Activated T-helper 17 cell treated with anti-CD3 and anti-CD28 coated beads, Interleukin-2, amount 50 U/mL, for 72 hours (primary cell): ENCODE measurements around the gene CSTF1. TPM values are rescaled to one million over a fixed set of nuclear protein-coding genes. Genes with fewer than 3 reads are reported as not detected.
A peak's percentile ranks its signal among the peaks of the same experiment; 100 is the strongest.
"Not testable (repeated sequence)": the region's sequence is repeated elsewhere in the genome, so short reads cannot be mapped to it uniquely, and the experiment has no call there.

ENCODE experiments used
- ATAC-seq: fragments of 150-1000 bp; cut with Tn5 transposase; replicated peaks from 2 replicates; pipeline ENCODE4 v1.10.0; 2021; ENCODE audit warnings: mild to moderate bottlenecking, moderate library complexity
- H3K27ac Mint-ChIP-seq: one replicate; pipeline ENCODE4 v1.8.0; 2022; ENCODE audit warnings: mixed read lengths
- H3K27me3 Mint-ChIP-seq: one replicate; pipeline ENCODE4 v1.8.0; 2022; ENCODE audit warnings: mixed read lengths
- H3K36me3 Mint-ChIP-seq: one replicate; pipeline ENCODE4 v1.8.0; 2022; ENCODE audit warnings: low read depth, mild to moderate bottlenecking, mixed read lengths
- H3K4me1 Mint-ChIP-seq: one replicate; pipeline ENCODE4 v1.8.0; 2022; ENCODE audit warnings: mixed read lengths
- H3K4me3 Mint-ChIP-seq: one replicate; pipeline ENCODE4 v1.8.0; 2022; ENCODE audit warnings: mild to moderate bottlenecking, mixed read lengths
- H3K9me3 Mint-ChIP-seq: one replicate; pipeline ENCODE4 v1.8.0; 2022; ENCODE audit warnings: mixed read lengths
- total RNA-seq, 2 donors: library from RNA; stranded (reverse); gene quantifications; one replicate each; pipeline ENCODE4 v1.2.3, GENCODE V29; 2022

CSTF1 gene
- total RNA-seq, 2 donors from 2014 or later = 71.2 to 76.5 TPM

GRCh38 chr20:56383334-56383733, 9.1 kb upstream of the CSTF1 start:
- Mint-ChIP-seq H3K4me3 (no peak overlapping the region), H3K27me3 (no peaks in the 10 kb centered on the region), H3K4me1 (no peaks in the 10 kb centered on the region), H3K36me3 (peaks cover 83% of the 10 kb centered on the region), H3K9me3 (no peaks in the 10 kb centered on the region), H3K27ac (peak overlapping the region; percentile 38)
- no peak for ATAC-seq

- Mint-ChIP-seq H3K36me3 (peaks cover 66% of the 10 kb centered on the region), H3K27me3 (no peaks in the 10 kb centered on the region), H3K4me1 (peaks cover 14% of the 10 kb centered on the region), H3K4me3 (no peak overlapping the region), H3K27ac (no peak overlapping the region), H3K9me3 (no peaks in the 10 kb centered on the region)
- no peak for ATAC-seq
Measured at GRCh38 chr20:56385130-56385529, 7.3 kb upstream of the CSTF1 start.

GRCh38 chr20:56386219-56386618, 6.2 kb upstream of the CSTF1 start:
- peaks cover 55% of the 10 kb centered on the region for H3K36me3 Mint-ChIP-seq
- H3K4me1 Mint-ChIP-seq = peaks cover 18% of the 10 kb centered on the region

GRCh38 chr20:56388882-56389281, 3.6 kb upstream of the CSTF1 start:
- Mint-ChIP-seq H3K36me3 (peaks cover 28% of the 10 kb centered on the region), H3K27me3 (no peaks in the 10 kb centered on the region), H3K27ac (peak overlapping the region; percentile 46), H3K9me3 (no peaks in the 10 kb centered on the region), H3K4me1 (peaks cover 26% of the 10 kb centered on the region), H3K4me3 (no peak overlapping the region)
- ATAC-seq = no peak

More at GRCh38 chr20:56386219-56386618, 6.2 kb upstream of the CSTF1 start:
- Mint-ChIP-seq H3K27ac (no peak overlapping the region), H3K4me3 (no peak overlapping the region), H3K27me3 (no peaks in the 10 kb centered on the region), H3K9me3 (no peaks in the 10 kb centered on the region)
- no peak for ATAC-seq

GRCh38 chr20:56389807-56390206, 2.6 kb upstream of the CSTF1 start:
- Mint-ChIP-seq H3K4me1 (peaks cover 26% of the 10 kb centered on the region), H3K9me3 (no peaks in the 10 kb centered on the region), H3K36me3 (peaks cover 27% of the 10 kb centered on the region), H3K27me3 (no peaks in the 10 kb centered on the region), H3K27ac (peak overlapping the region; percentile 46), H3K4me3 (no peak overlapping the region)
- no peak for ATAC-seq

- H3K9me3 Mint-ChIP-seq, H3K27me3 Mint-ChIP-seq, H3K27ac Mint-ChIP-seq, H3K4me3 Mint-ChIP-seq, ATAC-seq: not testable (repeated sequence)
- Mint-ChIP-seq H3K4me1 (peaks cover 27% of the 10 kb centered on the region), H3K36me3 (peaks cover 27% of the 10 kb centered on the region)
Measured at GRCh38 chr20:56390396-56390795, 2.0 kb upstream of the CSTF1 start.

GRCh38 chr20:56391037-56391436, 1.4 kb upstream of the CSTF1 start:
- no peak for ATAC-seq
- H3K4me3 Mint-ChIP-seq = no peak overlapping the region
- no peaks in the 10 kb centered on the region for H3K27me3 Mint-ChIP-seq
- peaks cover 31% of the 10 kb centered on the region for H3K4me1 Mint-ChIP-seq
- peaks cover 27% of the 10 kb centered on the region for H3K36me3 Mint-ChIP-seq
- no peak overlapping the region for H3K27ac Mint-ChIP-seq
- no peaks in the 10 kb centered on the region for H3K9me3 Mint-ChIP-seq

GRCh38 chr20:56391596-56392131, 781 bp upstream of the CSTF1 start:
- no peak overlapping the region for H3K4me3 Mint-ChIP-seq
- H3K9me3 Mint-ChIP-seq = no peaks in the 10 kb centered on the region
- ATAC-seq = peak; percentile 54
- peaks cover 31% of the 10 kb centered on the region for H3K4me1 Mint-ChIP-seq
- no peaks in the 10 kb centered on the region for H3K27me3 Mint-ChIP-seq
- H3K36me3 Mint-ChIP-seq = peaks cover 27% of the 10 kb centered on the region
- H3K27ac Mint-ChIP-seq = no peak overlapping the region

- no peak overlapping the region for H3K27ac Mint-ChIP-seq
- no peak for ATAC-seq
- H3K4me1 Mint-ChIP-seq = peaks cover 37% of the 10 kb centered on the region
- H3K9me3 Mint-ChIP-seq = no peaks in the 10 kb centered on the region
- H3K27me3 Mint-ChIP-seq = no peaks in the 10 kb centered on the region
- peaks cover 38% of the 10 kb centered on the region for H3K36me3 Mint-ChIP-seq
- no peak overlapping the region for H3K4me3 Mint-ChIP-seq
Measured at GRCh38 chr20:56392881-56393482, 537 bp downstream of the CSTF1 start.

- H3K27me3 Mint-ChIP-seq = no peaks in the 10 kb centered on the region
- no peak overlapping the region for H3K4me3 Mint-ChIP-seq
- peaks cover 37% of the 10 kb centered on the region for H3K4me1 Mint-ChIP-seq
- no peaks in the 10 kb centered on the region for H3K9me3 Mint-ChIP-seq
- no peak for ATAC-seq
- H3K36me3 Mint-ChIP-seq = peaks cover 45% of the 10 kb centered on the region
- H3K27ac Mint-ChIP-seq = no peak overlapping the region
Measured at GRCh38 chr20:56393653-56394052, 1.2 kb downstream of the CSTF1 start.

GRCh38 chr20:56395166-56395565, 2.7 kb downstream of the CSTF1 start:
- ATAC-seq = no peak
- Mint-ChIP-seq H3K27ac (no peak overlapping the region), H3K4me1 (peaks cover 23% of the 10 kb centered on the region), H3K9me3 (no peaks in the 10 kb centered on the region), H3K36me3 (peaks cover 60% of the 10 kb centered on the region), H3K4me3 (no peak overlapping the region), H3K27me3 (no peaks in the 10 kb centered on the region)

GRCh38 chr20:56400001-56400640, 7.7 kb downstream of the CSTF1 start:
- Mint-ChIP-seq H3K27ac (no peak overlapping the region), H3K9me3 (no peaks in the 10 kb centered on the region), H3K4me3 (no peak overlapping the region), H3K36me3 (peaks cover 98% of the 10 kb centered on the region), H3K4me1 (peaks cover 11% of the 10 kb centered on the region), H3K27me3 (no peaks in the 10 kb centered on the region)
- peak; percentile 57 for ATAC-seq

- Mint-ChIP-seq H3K27me3 (no peaks in the 10 kb centered on the region), H3K36me3 (peaks cover 98% of the 10 kb centered on the region), H3K4me3 (no peak overlapping the region), H3K27ac (no peak overlapping the region), H3K4me1 (no peaks in the 10 kb centered on the region), H3K9me3 (no peaks in the 10 kb centered on the region)
- ATAC-seq = no peak
Measured at GRCh38 chr20:56403465-56403864, 11.0 kb downstream of the CSTF1 start.

GRCh38 chr20:56405356-56405755, 12.9 kb downstream of the CSTF1 start:
- H3K4me1 Mint-ChIP-seq, H3K27me3 Mint-ChIP-seq, H3K9me3 Mint-ChIP-seq, ATAC-seq, H3K4me3 Mint-ChIP-seq, H3K27ac Mint-ChIP-seq: not testable (repeated sequence)
- peaks cover 97% of the 10 kb centered on the region for H3K36me3 Mint-ChIP-seq

- Mint-ChIP-seq H3K4me3 (no peak overlapping the region), H3K27ac (no peak overlapping the region), H3K4me1 (peaks cover 8% of the 10 kb centered on the region), H3K27me3 (no peaks in the 10 kb centered on the region), H3K9me3 (no peaks in the 10 kb centered on the region), H3K36me3 (peaks cover 86% of the 10 kb centered on the region)
- ATAC-seq = no peak
Measured at GRCh38 chr20:56406910-56407309, 14.5 kb downstream of the CSTF1 start.
